Osteoblast (primary cell): ENCODE results near the gene CHD2. TPM values are rescaled to one million over a fixed set of nuclear protein-coding genes. Genes with fewer than 3 reads are reported as not detected.

Experiments
- DNase-seq: peaks from one replicate; pipeline ENCODE4 v3.0.0; 2011; ENCODE audit warnings: low spot score, mixed read lengths; ENCODE audit not compliant: insufficient read length; ENCODE audit errors: missing footprints
- H2AFZ ChIP-seq: 2 replicates; pipeline ENCODE4 v1.6.0; 2011; ENCODE audit warnings: mild to moderate bottlenecking, low read length
- H3K27ac ChIP-seq: 2 replicates; pipeline ENCODE4 v1.5.1; 2011; ENCODE audit warnings: mild to moderate bottlenecking, low read depth, low read length, moderate library complexity
- H3K27me3 ChIP-seq: 2 replicates; pipeline ENCODE4 v1.6.0; 2012; ENCODE audit warnings: mild to moderate bottlenecking, control low read depth, inconsistent platforms, low read length, moderate library complexity; ENCODE audit not compliant: insufficient read depth
- H3K36me3 ChIP-seq: 2 replicates; pipeline ENCODE4 v1.5.1; 2011; ENCODE audit warnings: mild to moderate bottlenecking, low read length, control low read depth, moderate library complexity; ENCODE audit not compliant: insufficient read depth
- H3K4me1 ChIP-seq: 2 replicates; pipeline ENCODE4 v1.5.1; 2011; ENCODE audit warnings: mild to moderate bottlenecking, low read length, control low read depth, moderate library complexity; ENCODE audit not compliant: insufficient read depth
- H3K4me2 ChIP-seq: 2 replicates; pipeline ENCODE4 v1.6.0; 2011; ENCODE audit warnings: mild to moderate bottlenecking, low read length; ENCODE audit not compliant: insufficient read depth
- H3K4me3 ChIP-seq: fragments of 200-600 bp; sonication (generic); 3 replicates; pipeline ENCODE4 v1.5.1; 2012; ENCODE audit warnings: mild to moderate bottlenecking, low read length, inconsistent platforms; ENCODE audit not compliant: insufficient read depth
- H3K79me2 ChIP-seq: 2 replicates; pipeline ENCODE4 v1.6.0; 2012; ENCODE audit warnings: mild to moderate bottlenecking, low read length, control low read depth, inconsistent platforms; ENCODE audit not compliant: insufficient read depth
- H3K9me3 ChIP-seq: 2 replicates; pipeline ENCODE4 v1.5.1; 2011; ENCODE audit warnings: low read depth, low read length, control low read depth
- H4K20me1 ChIP-seq: 2 replicates; pipeline ENCODE4 v1.6.0; 2012; ENCODE audit warnings: mild to moderate bottlenecking, low read length, control low read depth; ENCODE audit not compliant: insufficient read depth
- total RNA-seq: library from RNA; depleted of rRNA; stranded (reverse); fragments of >200 nt; gene quantifications from 2 replicates; pipeline ENCODE4 v1.2.3, GENCODE V29; 2012
- TF ChIP-seq, protein P1 (sequence below): IDR thresholded peaks from 2 replicates; pipeline ENCODE4 v1.5.1; 2011; ENCODE audit warnings: mild to moderate bottlenecking, low read depth, low read length, moderate library complexity; ENCODE audit errors: extremely low read depth

CHD2 gene
- total RNA-seq, 1 donor, result 98.8 TPM

DNA sequence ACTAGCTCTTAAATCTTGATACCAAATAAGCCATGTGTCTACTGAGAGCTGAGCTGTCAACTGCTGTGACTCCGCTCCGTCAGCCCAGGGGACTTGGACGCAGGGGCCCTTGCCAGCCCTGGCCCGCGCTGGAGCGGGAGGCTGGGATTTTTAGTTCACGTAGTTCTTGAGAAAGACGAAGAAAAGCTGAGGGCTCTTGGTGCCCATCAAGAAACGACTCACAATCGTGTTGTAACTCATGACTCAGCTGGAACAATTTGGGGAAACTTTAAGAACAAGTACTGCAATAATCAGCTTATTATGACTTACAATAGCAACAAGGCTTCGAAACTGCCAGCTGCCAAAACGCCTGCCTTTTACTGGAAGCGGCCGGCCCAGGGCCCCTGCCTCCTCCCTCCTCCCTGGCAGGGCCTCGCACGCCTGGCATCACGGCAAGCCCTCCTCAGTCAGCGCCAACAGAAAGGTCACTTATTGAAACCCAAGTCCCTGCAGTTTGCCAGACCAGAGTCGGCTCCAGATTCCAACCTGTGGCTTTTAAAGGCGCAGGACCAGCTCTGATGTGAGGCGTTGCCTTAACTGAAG is 128.6 kb downstream of the CHD2 start:
- H4K20me1 ChIP-seq, result peaks cover 52% of the 10 kb centered on the region
- no peak overlapping the region for H2AFZ ChIP-seq
- H3K79me2 ChIP-seq, result peaks cover 37% of the 10 kb centered on the region
- peak overlapping the region; percentile 80 for H3K4me2 ChIP-seq
- H3K36me3 ChIP-seq, result peaks cover 45% of the 10 kb centered on the region
- DNase-seq, result peak; percentile 96
- no peaks in the 10 kb centered on the region for H3K9me3 ChIP-seq
- TF ChIP-seq, protein P1, sequence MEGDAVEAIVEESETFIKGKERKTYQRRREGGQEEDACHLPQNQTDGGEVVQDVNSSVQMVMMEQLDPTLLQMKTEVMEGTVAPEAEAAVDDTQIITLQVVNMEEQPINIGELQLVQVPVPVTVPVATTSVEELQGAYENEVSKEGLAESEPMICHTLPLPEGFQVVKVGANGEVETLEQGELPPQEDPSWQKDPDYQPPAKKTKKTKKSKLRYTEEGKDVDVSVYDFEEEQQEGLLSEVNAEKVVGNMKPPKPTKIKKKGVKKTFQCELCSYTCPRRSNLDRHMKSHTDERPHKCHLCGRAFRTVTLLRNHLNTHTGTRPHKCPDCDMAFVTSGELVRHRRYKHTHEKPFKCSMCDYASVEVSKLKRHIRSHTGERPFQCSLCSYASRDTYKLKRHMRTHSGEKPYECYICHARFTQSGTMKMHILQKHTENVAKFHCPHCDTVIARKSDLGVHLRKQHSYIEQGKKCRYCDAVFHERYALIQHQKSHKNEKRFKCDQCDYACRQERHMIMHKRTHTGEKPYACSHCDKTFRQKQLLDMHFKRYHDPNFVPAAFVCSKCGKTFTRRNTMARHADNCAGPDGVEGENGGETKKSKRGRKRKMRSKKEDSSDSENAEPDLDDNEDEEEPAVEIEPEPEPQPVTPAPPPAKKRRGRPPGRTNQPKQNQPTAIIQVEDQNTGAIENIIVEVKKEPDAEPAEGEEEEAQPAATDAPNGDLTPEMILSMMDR, result no peak
- H3K27ac ChIP-seq, result peak overlapping the region; percentile 89
- H3K4me3 ChIP-seq, result peak overlapping the region; percentile 37
- peaks cover 38% of the 10 kb centered on the region for H3K4me1 ChIP-seq
- no peaks in the 10 kb centered on the region for H3K27me3 ChIP-seq

DNA sequence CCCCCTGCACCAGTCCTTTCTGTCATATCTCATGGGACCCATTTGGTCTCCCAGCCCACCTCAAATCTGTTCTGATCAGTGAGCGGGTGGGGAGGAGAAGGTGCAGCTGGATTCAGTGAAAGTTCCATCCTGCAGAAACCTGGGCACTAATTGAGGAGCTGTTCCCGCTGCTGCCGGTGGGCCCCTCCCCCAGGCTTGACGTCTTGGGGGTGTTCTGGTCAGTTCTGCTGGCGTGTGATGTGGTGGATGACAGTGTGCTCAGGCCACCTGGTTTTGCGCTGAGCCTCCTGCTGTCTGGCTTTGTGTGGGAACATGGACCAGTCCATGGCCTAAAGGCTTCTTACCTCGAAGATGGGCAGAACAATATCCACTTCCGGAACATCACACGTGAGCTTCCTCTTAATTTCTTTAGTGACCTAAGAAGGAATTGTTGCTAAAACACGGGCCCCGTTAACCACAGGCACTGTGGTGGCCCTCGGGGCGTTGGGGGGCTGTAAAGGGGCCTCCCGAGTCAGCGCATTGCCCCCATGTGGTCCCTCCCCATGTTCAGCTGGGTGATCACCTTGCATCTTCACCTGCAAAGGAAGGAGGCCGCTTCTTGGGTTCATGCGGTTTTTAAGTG is 129.2 kb downstream of the CHD2 start:
- H3K4me1 ChIP-seq, result peaks cover 38% of the 10 kb centered on the region
- TF ChIP-seq, protein P1, result no peak
- peak; percentile 81 for DNase-seq
- H3K79me2 ChIP-seq, result peaks cover 32% of the 10 kb centered on the region
- H4K20me1 ChIP-seq, result peaks cover 50% of the 10 kb centered on the region
- H3K36me3 ChIP-seq, result peaks cover 39% of the 10 kb centered on the region
- H3K9me3 ChIP-seq, result no peaks in the 10 kb centered on the region
- H3K4me3 ChIP-seq, result no peak overlapping the region
- H3K27ac ChIP-seq, result peak overlapping the region; percentile 89
- H2AFZ ChIP-seq, result no peak overlapping the region
- peak overlapping the region; percentile 80 for H3K4me2 ChIP-seq
- H3K27me3 ChIP-seq, result no peaks in the 10 kb centered on the region

DNA sequence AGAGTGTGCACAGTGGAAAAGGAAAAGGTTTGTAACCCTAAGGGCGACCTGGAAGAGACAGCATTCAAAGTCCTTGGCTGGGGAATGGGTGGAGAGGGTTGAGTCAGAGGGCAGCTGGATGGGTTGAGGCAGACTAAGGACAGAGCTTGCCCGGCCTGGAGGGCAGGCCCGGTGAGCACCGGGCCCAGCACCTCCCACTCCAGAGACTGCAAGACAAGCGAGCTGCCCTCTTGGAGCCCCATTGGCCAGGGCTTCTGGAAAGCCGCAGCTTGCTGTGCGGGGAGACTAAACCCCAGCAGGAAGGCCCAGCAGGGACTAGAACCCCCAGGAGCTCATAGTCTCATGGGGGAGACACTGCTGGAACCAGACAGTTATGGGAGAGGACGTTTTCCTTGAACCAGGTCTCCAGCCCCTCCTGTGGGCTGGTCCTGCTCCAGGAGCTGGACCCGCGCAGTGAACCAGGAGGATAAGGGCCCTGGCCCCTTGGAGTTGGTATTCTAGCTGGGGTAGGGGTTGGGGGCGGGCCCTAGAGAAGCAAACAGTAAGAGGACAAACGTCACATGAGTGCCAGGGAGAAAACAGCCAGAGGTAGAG is 129.8 kb downstream of the CHD2 start:
- DNase-seq, result peak; percentile 94
- H3K4me2 ChIP-seq, result peak overlapping the region; percentile 80
- TF ChIP-seq, protein P1, result no peak
- no peaks in the 10 kb centered on the region for H3K27me3 ChIP-seq
- H3K9me3 ChIP-seq, result no peaks in the 10 kb centered on the region
- peaks cover 38% of the 10 kb centered on the region for H3K4me1 ChIP-seq
- peaks cover 33% of the 10 kb centered on the region for H3K36me3 ChIP-seq
- peak overlapping the region; percentile 89 for H3K27ac ChIP-seq
- H3K79me2 ChIP-seq, result peaks cover 26% of the 10 kb centered on the region
- H2AFZ ChIP-seq, result no peak overlapping the region
- H3K4me3 ChIP-seq, result no peak overlapping the region
- peaks cover 44% of the 10 kb centered on the region for H4K20me1 ChIP-seq

DNA sequence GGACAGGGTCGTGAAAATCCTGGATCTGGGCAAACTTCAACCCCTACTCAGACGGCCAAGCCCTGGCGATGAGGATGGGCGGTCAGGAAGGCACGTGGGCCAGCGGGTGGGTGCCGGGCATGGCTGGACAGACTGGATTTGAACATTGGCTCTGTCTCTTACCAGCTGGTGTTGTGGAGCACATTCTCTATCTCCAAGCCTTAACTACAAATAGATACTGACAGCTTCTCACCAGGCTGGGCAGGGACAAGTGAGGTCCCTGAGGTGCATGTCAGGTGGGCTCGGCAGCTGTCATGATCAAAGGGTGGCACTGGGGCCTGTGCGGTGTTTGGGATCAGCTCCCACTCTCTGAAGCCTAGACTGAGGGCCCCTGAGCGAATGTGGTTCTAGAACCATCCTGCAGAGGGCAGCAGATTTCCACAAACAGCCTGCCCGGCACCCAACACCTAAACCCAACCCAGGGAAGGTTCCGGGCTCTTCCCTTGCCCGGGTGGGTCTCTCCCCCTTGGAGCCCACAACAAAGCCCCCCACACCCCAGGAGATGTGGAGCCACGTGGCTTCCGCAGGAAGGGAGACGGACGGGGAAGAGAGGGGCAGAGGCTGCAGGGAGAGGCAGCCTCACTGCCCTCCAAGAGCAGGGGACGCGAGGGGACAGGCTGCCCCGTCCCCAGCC is 130.4 kb downstream of the CHD2 start:
- H3K27me3 ChIP-seq, result no peaks in the 10 kb centered on the region
- TF ChIP-seq, protein P1, result peak; percentile 82
- peak; percentile 98 for DNase-seq
- H3K36me3 ChIP-seq, result peaks cover 27% of the 10 kb centered on the region
- no peak overlapping the region for H2AFZ ChIP-seq
- H3K27ac ChIP-seq, result peak overlapping the region; percentile 7
- no peak overlapping the region for H3K4me3 ChIP-seq
- no peaks in the 10 kb centered on the region for H3K9me3 ChIP-seq
- H4K20me1 ChIP-seq, result peaks cover 38% of the 10 kb centered on the region
- H3K79me2 ChIP-seq, result peaks cover 20% of the 10 kb centered on the region
- peaks cover 38% of the 10 kb centered on the region for H3K4me1 ChIP-seq
- H3K4me2 ChIP-seq, result no peak overlapping the region
